Suprapubic skin (tissue), 4 donors: ENCODE data around the gene CTNNA2.

Experiments
- CTCF ChIP-seq, 2 donors: fragments of 200-600 bp in 1 of 2; fragments of 450-650 bp in 1 of 2; sonication (generic) in 1 of 2; IDR thresholded peaks; one replicate each; pipeline ENCODE4 v1.5.1; 2016 to 2019; ENCODE audit warnings: antibody characterized with exemption in 2 of 2, mild to moderate bottlenecking in 1 of 2, moderate library complexity in 1 of 2
- EP300 ChIP-seq: sonication (generic); formaldehyde crosslinking; IDR thresholded peaks from one replicate; pipeline ENCODE4 v1.6.1; 2017; ENCODE audit warnings: antibody characterized with exemption
- POLR2AphosphoS5 ChIP-seq, 3 donors: sonication (generic); formaldehyde crosslinking; IDR thresholded peaks; one replicate each; pipeline ENCODE4 v1.6.1; 2017; ENCODE audit warnings: antibody characterized with exemption in 3 of 3

GRCh38 chr2:80168801-80169200 is 656.0 kb downstream of the CTNNA2 start:
- TF ChIP-seq CTCF (IDR thresholded peaks at IDR 0.05) (no peak), EP300 (no peak), POLR2AphosphoS5 (IDR thresholded peaks at IDR 0.05) (no peak)
